Left ventricle myocardium inferior (tissue), 1 donor: ENCODE measurements around the gene FYB1. TPM values are rescaled to one million over a fixed set of nuclear protein-coding genes. Genes with fewer than 3 reads are reported as not detected.

Experiments
- DNase-seq: peaks from one replicate; pipeline ENCODE4 v3.0.0-alpha.2; 2020
- H3K27ac ChIP-seq: fragments of 200-600 bp; replicated peaks from 2 replicates; pipeline ENCODE4 v1.8.0; 2021
- H3K27me3 ChIP-seq: fragments of 200-600 bp; 2 replicates; pipeline ENCODE4 v1.8.0; 2021; ENCODE audit warnings: low read depth
- H3K36me3 ChIP-seq: fragments of 200-600 bp; 2 replicates; pipeline ENCODE4 v1.8.0; 2021
- H3K4me1 ChIP-seq: fragments of 200-600 bp; 2 replicates; pipeline ENCODE4 v1.8.0; 2021
- H3K4me3 ChIP-seq: fragments of 200-600 bp; 2 replicates; pipeline ENCODE4 v1.8.0; 2021; ENCODE audit warnings: mild to moderate bottlenecking, moderate library complexity
- H3K9me3 ChIP-seq: fragments of 200-600 bp; replicated peaks from 2 replicates; pipeline ENCODE4 v1.8.0; 2021
- intact Hi-C: fragments of 100-400 bp; cut with micrococcal nuclease; formaldehyde crosslinking; loops from one replicate; pipeline ENCODE4 v1.11.0; 2022
- total RNA-seq: library from RNA; stranded (reverse); fragmentation: NEBNext Ultra II Directional; extraction: Animal tissue kit (Norgen Biotek cat#: 25700); gene quantifications from one replicate; pipeline ENCODE4 v1.2.1, GENCODE V29; 2021
- TF ChIP-seq, protein P1 (sequence below): fragments of 200-600 bp; IDR thresholded peaks from 2 replicates; pipeline ENCODE4 v1.8.0; 2021; ENCODE audit warnings: antibody characterized with exemption, mild to moderate bottlenecking, borderline replicate concordance
- donor health status: DM: no; HTN: yes; CAD: no; lungs with severe emphysema.

FYB1 gene
- total RNA-seq, 1 donor from 2014 or later = 4.9 TPM

DNA sequence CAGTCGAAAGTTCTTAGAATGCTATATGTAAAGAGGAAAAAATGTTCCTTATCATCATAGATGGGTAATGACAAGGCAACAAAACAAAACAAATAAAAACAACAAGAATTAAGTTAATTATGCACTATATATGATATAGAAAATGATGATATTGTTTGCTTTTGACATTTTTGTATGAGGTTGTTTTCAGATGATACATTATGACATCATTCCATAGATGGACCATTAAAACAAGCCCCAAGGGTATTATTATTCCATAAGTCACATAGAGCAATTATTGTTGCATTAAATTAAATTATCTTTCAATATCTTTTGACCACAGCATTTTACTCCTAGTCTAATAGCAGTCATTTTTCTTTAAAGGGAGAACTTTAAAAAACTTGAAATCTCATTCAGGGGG is 88.6 kb downstream of the FYB1 start:
- Histone ChIP-seq H3K36me3 (no peaks in the 10 kb centered on the region), H3K4me3 (no peak overlapping the region), H3K9me3 (no peaks in the 10 kb centered on the region), H3K4me1 (no peaks in the 10 kb centered on the region), H3K27me3 (peaks cover 7% of the 10 kb centered on the region), H3K27ac (no peak overlapping the region)
- TF ChIP-seq, protein P1, sequence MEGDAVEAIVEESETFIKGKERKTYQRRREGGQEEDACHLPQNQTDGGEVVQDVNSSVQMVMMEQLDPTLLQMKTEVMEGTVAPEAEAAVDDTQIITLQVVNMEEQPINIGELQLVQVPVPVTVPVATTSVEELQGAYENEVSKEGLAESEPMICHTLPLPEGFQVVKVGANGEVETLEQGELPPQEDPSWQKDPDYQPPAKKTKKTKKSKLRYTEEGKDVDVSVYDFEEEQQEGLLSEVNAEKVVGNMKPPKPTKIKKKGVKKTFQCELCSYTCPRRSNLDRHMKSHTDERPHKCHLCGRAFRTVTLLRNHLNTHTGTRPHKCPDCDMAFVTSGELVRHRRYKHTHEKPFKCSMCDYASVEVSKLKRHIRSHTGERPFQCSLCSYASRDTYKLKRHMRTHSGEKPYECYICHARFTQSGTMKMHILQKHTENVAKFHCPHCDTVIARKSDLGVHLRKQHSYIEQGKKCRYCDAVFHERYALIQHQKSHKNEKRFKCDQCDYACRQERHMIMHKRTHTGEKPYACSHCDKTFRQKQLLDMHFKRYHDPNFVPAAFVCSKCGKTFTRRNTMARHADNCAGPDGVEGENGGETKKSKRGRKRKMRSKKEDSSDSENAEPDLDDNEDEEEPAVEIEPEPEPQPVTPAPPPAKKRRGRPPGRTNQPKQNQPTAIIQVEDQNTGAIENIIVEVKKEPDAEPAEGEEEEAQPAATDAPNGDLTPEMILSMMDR = no peak
- intact Hi-C loops = no loop called here
- no peak for DNase-seq

DNA sequence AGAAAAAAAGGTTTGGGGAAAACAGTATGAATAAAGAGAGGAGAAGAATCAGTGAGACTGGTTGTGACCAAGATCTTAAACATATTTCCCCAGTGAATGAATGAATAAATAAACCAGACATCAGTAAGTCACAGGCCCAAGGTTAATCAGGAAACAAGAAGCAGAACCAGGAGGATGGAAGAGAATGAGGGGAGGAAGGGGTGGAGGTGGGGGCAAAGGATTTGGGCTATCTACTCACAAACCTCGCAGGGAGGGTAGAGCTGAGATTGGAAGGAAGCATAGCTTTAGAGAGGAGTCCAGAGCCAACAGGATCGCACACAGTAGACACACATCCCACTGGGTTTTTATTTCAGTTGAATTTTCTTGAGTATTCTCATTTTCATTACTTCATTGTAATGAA is 97.4 kb downstream of the FYB1 start:
- Histone ChIP-seq H3K4me1 (no peaks in the 10 kb centered on the region), H3K27me3 (peaks cover 13% of the 10 kb centered on the region), H3K36me3 (no peaks in the 10 kb centered on the region), H3K4me3 (no peak overlapping the region), H3K9me3 (no peaks in the 10 kb centered on the region), H3K27ac (no peak overlapping the region)
- TF ChIP-seq, protein P1 = no peak
- DNase-seq = no peak
- intact Hi-C loops = no loop called here

DNA sequence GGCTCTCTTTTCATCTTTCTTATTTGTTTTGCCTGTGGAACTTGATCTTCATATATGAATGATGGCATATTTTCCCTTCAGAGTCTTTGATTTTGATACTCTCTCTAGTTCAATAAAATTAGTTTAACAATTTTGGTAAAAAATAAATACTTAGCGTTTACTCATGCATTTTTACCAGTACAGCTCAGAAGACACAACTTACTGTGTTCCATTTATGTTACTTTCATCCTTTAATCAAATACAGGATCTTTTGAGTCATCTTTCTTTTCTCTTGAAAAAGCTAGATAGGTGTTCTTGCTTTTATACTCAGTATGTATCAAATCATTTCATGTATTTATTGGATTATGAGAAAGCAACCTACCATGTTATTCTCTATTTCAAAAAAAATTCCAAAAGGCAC is 98.0 kb downstream of the FYB1 start:
- H3K4me3 ChIP-seq = no peak overlapping the region
- H3K27me3 ChIP-seq = peaks cover 12% of the 10 kb centered on the region
- DNase-seq = no peak
- no peaks in the 10 kb centered on the region for H3K4me1 ChIP-seq
- TF ChIP-seq, protein P1 = no peak
- no peaks in the 10 kb centered on the region for H3K36me3 ChIP-seq
- no peak overlapping the region for H3K27ac ChIP-seq
- intact Hi-C loops = no loop called here
- no peaks in the 10 kb centered on the region for H3K9me3 ChIP-seq

DNA sequence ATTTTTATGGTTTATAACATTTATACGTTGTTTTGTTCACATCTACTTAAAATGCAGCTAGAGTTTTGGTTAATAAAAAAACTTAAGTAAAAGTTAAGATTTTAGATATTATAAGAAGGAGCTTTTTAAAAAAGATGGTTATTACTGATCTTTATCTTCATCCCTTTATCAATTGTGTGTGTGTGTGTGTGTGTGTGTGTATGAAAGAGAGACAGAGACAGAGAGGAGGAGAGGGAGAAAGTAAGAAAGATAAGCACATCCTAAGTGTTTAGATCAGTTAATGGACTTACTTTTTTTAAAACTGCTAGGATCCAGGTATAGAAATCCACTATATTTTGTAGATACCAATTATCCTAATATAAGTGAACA is 99.3 kb downstream of the FYB1 start:
- H3K36me3 ChIP-seq = no peaks in the 10 kb centered on the region
- no peaks in the 10 kb centered on the region for H3K9me3 ChIP-seq
- H3K4me3 ChIP-seq = no peak overlapping the region
- no peak overlapping the region for H3K27ac ChIP-seq
- DNase-seq = no peak
- no peaks in the 10 kb centered on the region for H3K4me1 ChIP-seq
- intact Hi-C loops = no loop called here
- TF ChIP-seq, protein P1 = no peak
- H3K27me3 ChIP-seq = peaks cover 4% of the 10 kb centered on the region

DNA sequence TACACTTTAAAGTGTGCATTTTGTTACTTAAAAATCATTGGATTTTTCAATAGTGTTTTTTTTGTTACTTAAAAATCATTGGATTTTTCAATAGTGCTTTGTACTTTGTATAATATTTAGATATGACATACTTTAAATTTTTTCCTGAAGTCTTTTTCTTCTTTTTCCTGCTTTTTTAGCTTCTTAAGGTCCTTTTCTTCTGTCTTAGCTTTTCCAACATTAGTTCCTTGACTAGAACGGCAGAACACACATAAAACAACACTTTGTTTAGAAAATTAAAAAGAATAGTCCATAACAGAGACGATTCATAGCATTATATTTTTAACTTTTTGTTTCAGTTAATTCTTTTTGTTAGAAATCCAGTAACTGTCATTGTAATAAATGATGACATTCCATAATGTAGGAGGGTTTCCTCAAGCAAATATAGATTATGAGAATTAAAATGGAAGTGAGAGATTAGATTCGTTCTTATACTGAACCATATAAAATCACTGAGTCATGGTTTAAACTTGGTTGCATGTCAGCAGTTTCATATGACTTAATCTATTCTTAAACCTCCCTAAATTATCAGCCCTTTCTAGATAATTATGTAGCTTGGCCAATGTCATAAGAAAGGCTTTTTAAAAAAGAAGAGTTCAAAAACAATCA is 99.8 kb downstream of the FYB1 start:
- Histone ChIP-seq H3K27me3 (peaks cover 4% of the 10 kb centered on the region), H3K36me3 (no peaks in the 10 kb centered on the region), H3K9me3 (no peaks in the 10 kb centered on the region), H3K27ac (no peak overlapping the region), H3K4me1 (no peaks in the 10 kb centered on the region), H3K4me3 (no peak overlapping the region)
- no peak for DNase-seq
- intact Hi-C loops = no loop called here
- TF ChIP-seq, protein P1 = no peak

DNA sequence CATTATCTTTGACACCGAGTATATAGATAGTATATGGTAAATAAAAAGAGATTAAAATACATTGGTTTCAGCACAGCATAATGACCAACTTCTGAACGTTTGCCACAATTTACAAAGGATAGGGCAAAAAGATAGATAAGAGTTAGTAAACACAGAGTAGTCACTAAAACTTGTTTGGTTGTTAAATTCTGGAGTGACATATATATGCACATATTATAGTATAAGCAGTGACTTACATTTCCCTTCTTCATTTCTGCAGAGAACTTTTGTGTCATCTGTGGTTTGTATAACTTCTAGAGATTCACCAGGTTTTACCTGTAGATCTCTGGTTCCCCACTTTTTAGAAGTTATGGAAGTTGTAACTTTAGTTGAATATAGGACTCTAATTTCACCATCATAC is 100.7 kb downstream of the FYB1 start:
- no peaks in the 10 kb centered on the region for H3K9me3 ChIP-seq
- no peak overlapping the region for H3K4me3 ChIP-seq
- no peak overlapping the region for H3K27ac ChIP-seq
- intact Hi-C loops = no loop called here
- no peaks in the 10 kb centered on the region for H3K36me3 ChIP-seq
- peaks cover 4% of the 10 kb centered on the region for H3K27me3 ChIP-seq
- DNase-seq = no peak
- H3K4me1 ChIP-seq = no peaks in the 10 kb centered on the region
- TF ChIP-seq, protein P1 = no peak
